Ovary (tissue), 3 donors: ENCODE data around the gene PRR36.

Experiments used
- CTCF ChIP-seq, 3 donors: fragments of 450-650 bp in 2 of 3; fragments of 200-600 bp in 1 of 3; IDR thresholded peaks; one replicate each; pipeline versions ENCODE4 v1.5.1 to v1.8.0; 2016 to 2022; ENCODE audit warnings: antibody characterized with exemption in 3 of 3, mild to moderate bottlenecking in 1 of 3
- POLR2A ChIP-seq: fragments of 450-650 bp; IDR thresholded peaks from one replicate; pipeline ENCODE4 v1.6.1; 2017; ENCODE audit warnings: antibody characterized with exemption, mild to moderate bottlenecking, moderate library complexity
- donor health status: DM: no; HTN: no; CAD: no.

- TF ChIP-seq POLR2A = no peak
- TF ChIP-seq CTCF (IDR thresholded peaks at IDR 0.05) = no peak
Observed at GRCh38 chr19:7843521-7843920, 30.7 kb downstream of the PRR36 start.
